Subcutaneous abdominal adipose tissue (tissue), 5 donors: Measurements from ENCODE around the gene KCNJ4.
A peak's percentile ranks its signal among the peaks of the same experiment; 100 is the strongest.

Experiments used
- H3K27ac ChIP-seq: one replicate; pipeline ENCODE4 v1.7.0; 2013; ENCODE audit warnings: low read depth, mild to moderate bottlenecking, inconsistent platforms, low read length, moderate library complexity
- H3K27me3 ChIP-seq, 5 donors: one replicate each; pipeline ENCODE4 v1.7.0; 2013; ENCODE audit warnings: low read length in 5 of 5, inconsistent platforms in 1 of 5; ENCODE audit not compliant: control insufficient read depth in 5 of 5, insufficient read depth in 4 of 5
- H3K36me3 ChIP-seq, 5 donors: one replicate each; pipeline ENCODE4 v1.7.0; 2013; ENCODE audit warnings: low read length in 5 of 5; ENCODE audit not compliant: control insufficient read depth in 5 of 5, insufficient read depth in 5 of 5
- H3K4me1 ChIP-seq, 5 donors: one replicate each; pipeline ENCODE4 v1.7.0; 2013; ENCODE audit warnings: low read length in 5 of 5, mild to moderate bottlenecking in 3 of 5, moderate library complexity in 1 of 5; ENCODE audit not compliant: control insufficient read depth in 5 of 5, insufficient read depth in 5 of 5
- H3K4me3 ChIP-seq, 5 donors: one replicate each; pipeline ENCODE4 v1.7.0; 2013; ENCODE audit warnings: low read length in 5 of 5, low read depth in 1 of 5
- H3K9ac ChIP-seq, 5 donors: one replicate each; pipeline ENCODE4 v1.7.0; 2013; ENCODE audit warnings: low read length in 5 of 5, mild to moderate bottlenecking in 4 of 5, moderate library complexity in 3 of 5
- H3K9me3 ChIP-seq, 5 donors: one replicate each; pipeline ENCODE4 v1.7.0; 2013; ENCODE audit warnings: low read length in 5 of 5; ENCODE audit not compliant: control insufficient read depth in 5 of 5
- donor health status: healthy.
- donor health status: healthy.
- donor health status: healthy.
- donor health status: healthy.
- donor health status: healthy.

The KCNJ4 gene

DNA sequence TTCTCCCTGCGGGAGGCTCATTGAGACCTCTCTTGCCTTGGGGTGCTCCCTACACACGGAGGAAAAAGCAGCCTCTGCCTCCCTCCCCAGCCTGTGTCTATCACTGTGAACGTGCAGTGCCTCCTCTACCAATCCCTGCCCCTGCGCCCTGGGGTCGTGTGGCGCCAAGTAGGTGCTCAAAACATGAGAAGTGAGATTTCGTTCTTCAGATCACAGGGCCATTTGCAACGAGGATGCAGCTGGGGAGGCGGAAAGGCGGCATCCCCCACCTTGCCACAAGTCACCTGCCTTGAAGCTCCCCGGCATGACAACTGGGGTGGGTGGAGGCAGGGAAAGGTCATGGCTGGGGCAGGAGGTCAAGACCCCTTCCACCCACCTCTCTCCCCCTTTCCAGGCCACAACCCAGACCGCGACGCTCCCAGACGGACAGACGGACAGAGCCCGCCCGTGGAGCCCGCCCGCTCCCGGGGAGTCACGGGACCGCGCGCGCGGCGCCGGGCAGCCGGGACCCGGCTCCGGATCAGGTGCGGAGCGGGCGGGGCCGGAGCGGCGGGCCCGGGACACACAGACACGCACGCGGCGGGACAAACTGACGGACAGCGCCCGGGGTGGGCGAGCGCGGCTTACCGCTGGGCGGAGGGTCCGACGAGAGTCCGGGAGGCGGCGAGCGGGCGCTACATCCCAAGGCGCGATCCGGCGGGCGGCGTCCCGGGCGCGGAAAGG is 485 bp downstream of the KCNJ4 start:
- Histone ChIP-seq H3K9me3 (no peaks in the 10 kb centered on the region), H3K27ac (no peak overlapping the region), H3K4me3 (peak overlapping the region in 3 of 5 donors; percentile 39 to 50 (median 49)), H3K9ac (no peak overlapping the region), H3K36me3 (no peaks in the 10 kb centered on the region), H3K27me3 (peaks cover 32 to 66% (median 55%) of the 10 kb centered on the region in 5 donors), H3K4me1 (peaks cover 0 to 13% (median 6%) of the 10 kb centered on the region in 5 donors)

DNA sequence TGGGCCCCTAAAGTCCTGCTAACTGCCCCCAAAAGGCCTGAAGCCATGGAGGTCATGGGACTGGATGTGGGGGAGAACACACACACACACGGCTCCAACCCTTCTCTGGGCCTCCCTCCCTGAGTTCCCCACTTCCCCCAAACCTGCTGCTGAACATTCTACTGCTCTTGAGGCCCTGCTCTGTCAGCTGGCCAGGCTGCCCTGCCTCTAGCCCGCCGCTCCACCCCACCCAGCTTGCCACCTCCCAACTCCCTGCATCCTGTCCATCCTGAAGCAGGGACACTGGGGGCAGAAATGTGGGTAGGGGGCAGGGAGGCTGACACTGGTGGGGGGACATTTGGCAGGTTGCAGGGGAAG is 1.0 kb downstream of the KCNJ4 start:
- Histone ChIP-seq H3K9me3 (no peaks in the 10 kb centered on the region), H3K27ac (no peak overlapping the region), H3K4me3 (no peak overlapping the region), H3K9ac (no peak overlapping the region), H3K36me3 (no peaks in the 10 kb centered on the region), H3K4me1 (peaks cover 0 to 14% (median 6%) of the 10 kb centered on the region in 5 donors), H3K27me3 (peaks cover 27 to 67% (median 56%) of the 10 kb centered on the region in 5 donors)

DNA sequence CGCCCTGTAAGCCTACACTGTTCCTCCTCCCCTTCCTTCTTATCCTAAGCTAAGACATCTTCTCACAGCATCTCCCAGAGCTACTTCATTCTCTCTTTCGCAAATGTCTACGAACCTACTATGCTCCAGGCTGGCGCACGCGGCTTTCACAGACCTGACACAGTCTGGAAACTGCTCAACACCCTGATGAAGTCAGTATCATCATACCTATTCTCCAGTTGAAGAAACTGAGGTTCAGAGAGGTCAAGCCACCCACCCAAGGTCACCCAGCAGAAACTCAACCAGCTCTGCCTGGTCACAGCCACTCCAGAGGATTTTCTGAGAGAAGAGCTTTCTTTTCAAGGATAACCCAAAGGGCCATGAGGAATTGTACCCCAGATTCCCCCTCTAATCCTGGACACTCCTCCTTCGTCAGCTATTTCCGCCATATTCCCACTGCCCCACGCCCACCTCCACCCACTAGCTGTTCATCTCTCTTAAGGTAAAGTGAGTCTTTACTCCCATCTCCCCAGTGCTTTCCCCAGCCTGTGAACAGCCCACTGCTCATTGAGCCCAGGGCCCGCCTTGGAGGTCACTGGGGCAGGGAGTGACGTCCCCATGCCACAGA is 1.8 kb downstream of the KCNJ4 start:
- Histone ChIP-seq H3K27ac (no peak overlapping the region), H3K4me3 (no peak overlapping the region), H3K27me3 (peaks cover 25 to 67% (median 55%) of the 10 kb centered on the region in 5 donors), H3K36me3 (no peaks in the 10 kb centered on the region), H3K4me1 (peaks cover 0 to 18% (median 6%) of the 10 kb centered on the region in 5 donors), H3K9me3 (no peaks in the 10 kb centered on the region), H3K9ac (no peak overlapping the region)

DNA sequence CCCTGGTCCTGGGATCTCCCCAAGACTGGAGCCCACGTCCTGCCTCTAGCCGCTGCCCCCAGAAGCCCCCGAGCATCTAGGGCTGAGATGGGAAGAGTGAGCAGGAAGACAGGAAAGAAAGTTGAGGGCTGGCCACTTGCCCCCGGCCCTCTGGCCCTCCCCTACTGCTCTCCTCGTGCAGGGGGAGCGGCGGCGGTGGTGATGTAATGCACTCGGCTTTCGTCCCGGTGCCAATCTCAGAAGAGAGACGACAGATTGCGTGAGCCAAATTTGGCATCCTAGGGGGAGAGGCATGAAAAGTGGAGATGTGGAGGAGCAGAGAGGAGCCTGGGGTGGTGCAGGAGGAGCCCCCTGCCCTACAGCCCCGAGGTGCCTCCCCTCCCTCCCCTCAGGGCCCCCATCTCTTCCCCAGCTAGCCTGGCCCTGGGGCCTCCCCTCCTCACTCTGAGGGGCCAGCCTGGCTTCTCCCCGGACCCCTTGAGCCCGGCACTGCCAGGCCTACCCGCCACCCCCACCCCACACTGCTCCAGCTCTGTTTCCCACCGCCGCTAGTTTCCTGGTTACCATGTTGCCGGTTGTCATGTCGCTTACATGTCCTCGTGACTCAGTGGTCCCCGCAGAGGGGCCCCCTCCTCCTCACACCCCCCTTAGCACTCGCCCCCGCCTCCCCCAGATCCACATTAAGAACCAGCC is 2.5 kb downstream of the KCNJ4 start:
- peaks cover 21 to 65% (median 50%) of the 10 kb centered on the region in 5 donors for H3K27me3 ChIP-seq
- H3K9ac ChIP-seq, result no peak overlapping the region
- no peaks in the 10 kb centered on the region for H3K36me3 ChIP-seq
- no peaks in the 10 kb centered on the region for H3K9me3 ChIP-seq
- no peak overlapping the region for H3K4me3 ChIP-seq
- no peak overlapping the region for H3K27ac ChIP-seq
- peaks cover 0 to 18% (median 6%) of the 10 kb centered on the region in 5 donors for H3K4me1 ChIP-seq

DNA sequence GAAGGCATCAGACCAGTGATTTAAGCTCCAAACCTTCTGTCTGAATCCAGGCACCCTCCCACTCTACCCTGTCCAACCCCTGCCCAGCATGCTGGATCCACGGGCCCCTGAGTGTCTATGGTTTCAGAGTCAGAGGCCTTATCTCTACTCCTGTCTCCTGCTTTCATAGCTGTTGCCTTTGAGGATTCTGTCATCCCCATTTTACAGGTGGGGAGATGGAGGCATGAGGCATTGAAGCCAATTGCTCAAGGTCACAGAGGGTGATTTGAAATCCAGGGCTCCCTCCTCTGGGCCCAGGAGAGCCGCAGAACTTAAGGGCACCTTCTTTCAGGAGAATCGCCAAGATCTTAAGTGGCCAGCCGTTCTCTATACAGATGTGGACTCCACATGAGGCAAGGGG is 3.1 kb downstream of the KCNJ4 start:
- H3K9ac ChIP-seq, result no peak overlapping the region
- peaks cover 19 to 59% (median 51%) of the 10 kb centered on the region in 5 donors for H3K27me3 ChIP-seq
- peaks cover 0 to 18% (median 6%) of the 10 kb centered on the region in 5 donors for H3K4me1 ChIP-seq
- no peaks in the 10 kb centered on the region for H3K36me3 ChIP-seq
- no peaks in the 10 kb centered on the region for H3K9me3 ChIP-seq
- no peak overlapping the region for H3K27ac ChIP-seq
- H3K4me3 ChIP-seq, result no peak overlapping the region

DNA sequence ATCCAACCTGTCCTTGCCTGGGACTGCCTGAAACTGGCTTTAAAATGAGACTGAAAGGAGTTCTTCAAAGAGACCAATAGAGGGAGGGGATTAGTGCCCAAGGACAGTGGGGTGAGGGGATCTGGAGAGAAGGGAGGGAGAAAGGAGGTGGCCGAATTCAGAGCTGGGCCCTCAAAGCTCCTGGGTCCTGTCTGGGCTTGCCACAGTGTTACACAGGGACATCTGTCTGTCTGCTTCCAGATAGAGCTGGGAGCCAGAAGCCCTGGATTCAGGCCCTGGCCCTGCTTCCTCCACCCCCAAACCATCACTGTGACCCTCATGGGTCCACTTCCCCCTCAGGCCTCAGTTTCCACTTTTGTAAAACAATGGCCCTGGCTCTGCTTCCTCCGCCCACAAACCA is 3.6 kb downstream of the KCNJ4 start:
- H3K9me3 ChIP-seq, result no peaks in the 10 kb centered on the region
- no peak overlapping the region for H3K4me3 ChIP-seq
- peaks cover 14 to 55% (median 46%) of the 10 kb centered on the region in 5 donors for H3K27me3 ChIP-seq
- no peak overlapping the region for H3K9ac ChIP-seq
- H3K36me3 ChIP-seq, result no peaks in the 10 kb centered on the region
- no peak overlapping the region for H3K27ac ChIP-seq
- H3K4me1 ChIP-seq, result peaks cover 0 to 18% (median 6%) of the 10 kb centered on the region in 5 donors

DNA sequence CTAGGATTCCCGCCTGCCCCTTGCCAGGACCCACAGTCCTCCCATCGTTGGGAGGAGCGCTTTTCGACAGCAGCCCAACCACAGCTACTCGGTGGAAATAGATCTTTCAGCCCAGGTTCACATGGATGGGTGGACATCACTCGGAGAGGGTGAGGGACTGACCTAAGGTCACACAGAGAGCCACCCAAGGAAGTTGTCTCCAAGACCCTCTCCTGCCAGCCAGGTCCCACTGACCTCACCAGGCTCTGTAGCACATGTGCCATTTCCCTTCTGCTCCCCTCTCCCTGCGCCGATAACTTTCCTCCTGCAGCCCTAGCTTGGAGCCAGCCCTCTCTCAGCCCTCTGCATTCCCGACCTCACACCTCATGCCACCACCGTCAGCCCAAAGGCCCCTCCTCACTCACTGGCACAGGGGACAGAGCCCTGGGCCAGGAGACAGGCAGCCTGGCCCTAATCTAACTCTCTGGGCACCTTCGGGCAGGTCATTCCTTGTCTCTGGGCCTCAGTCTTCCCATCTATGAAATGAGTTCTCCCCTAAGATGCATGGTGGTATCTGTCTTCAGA is 4.7 kb downstream of the KCNJ4 start:
- H3K4me3 ChIP-seq, result no peak overlapping the region
- no peak overlapping the region for H3K27ac ChIP-seq
- no peak overlapping the region for H3K9ac ChIP-seq
- H3K9me3 ChIP-seq, result no peaks in the 10 kb centered on the region
- H3K36me3 ChIP-seq, result no peaks in the 10 kb centered on the region
- peaks cover 12 to 61% (median 42%) of the 10 kb centered on the region in 5 donors for H3K27me3 ChIP-seq
- peaks cover 0 to 13% (median 6%) of the 10 kb centered on the region in 5 donors for H3K4me1 ChIP-seq

DNA sequence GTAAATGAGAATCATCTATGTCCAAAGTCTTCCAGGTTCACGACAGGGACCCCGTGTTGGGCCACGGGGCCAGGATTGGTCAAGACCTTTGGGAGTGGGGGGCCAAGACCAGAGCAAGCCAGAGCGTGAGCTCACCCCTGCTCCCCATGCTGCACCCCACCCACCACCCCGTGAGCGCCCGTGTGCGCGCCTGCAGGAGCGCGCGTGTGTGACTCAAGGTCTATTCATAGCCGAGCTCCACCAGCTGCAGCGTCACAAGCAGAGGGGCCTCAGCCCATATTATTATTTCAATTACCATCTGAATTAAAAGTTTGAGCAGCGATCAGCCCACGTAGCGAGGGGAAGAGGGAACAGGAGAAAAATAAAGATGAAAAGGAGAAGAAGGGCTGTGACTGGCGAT is 5.2 kb downstream of the KCNJ4 start:
- Histone ChIP-seq H3K4me3 (no peak overlapping the region), H3K9ac (no peak overlapping the region), H3K4me1 (peaks cover 0 to 12% (median 6%) of the 10 kb centered on the region in 5 donors), H3K27me3 (peaks cover 15 to 65% (median 45%) of the 10 kb centered on the region in 5 donors), H3K27ac (no peak overlapping the region), H3K9me3 (no peaks in the 10 kb centered on the region), H3K36me3 (no peaks in the 10 kb centered on the region)

DNA sequence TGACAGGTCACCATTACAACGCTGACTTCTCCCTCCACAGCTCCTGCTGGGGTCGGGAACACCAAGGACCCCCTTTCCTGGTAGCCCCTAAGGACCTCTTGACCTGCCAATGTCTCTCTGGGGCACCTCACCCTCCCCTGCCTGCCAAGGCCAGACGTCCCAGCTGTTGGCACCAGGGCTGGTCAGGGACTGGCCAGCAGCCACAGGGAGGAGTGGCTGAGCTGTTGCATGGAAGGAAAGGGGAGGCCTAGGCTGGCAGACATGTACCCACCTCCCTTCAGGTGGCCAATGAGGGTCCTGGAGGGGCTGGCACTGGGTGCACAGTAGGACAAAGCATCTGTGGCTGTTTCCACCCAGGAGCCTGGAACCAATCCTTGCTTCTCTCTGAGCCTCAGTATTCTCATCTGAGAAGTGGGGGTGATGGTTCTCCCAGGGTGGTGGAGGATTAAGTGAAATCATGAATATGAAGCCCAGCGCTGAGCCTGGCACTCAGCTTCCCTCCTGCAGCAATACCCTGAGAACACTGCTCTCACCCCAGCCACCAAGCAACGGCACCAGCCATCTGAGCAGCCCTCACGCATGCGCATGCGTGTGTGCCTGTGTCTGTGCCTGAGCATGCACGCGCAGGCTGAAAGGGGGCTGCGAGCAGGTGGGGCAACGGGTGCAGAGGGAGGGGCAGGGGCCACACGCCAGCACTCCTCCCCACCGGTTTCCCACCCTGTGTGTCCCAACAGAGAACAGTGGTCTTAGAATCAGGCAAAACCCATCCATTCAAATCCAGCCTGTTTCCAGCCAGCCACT is 5.9 kb downstream of the KCNJ4 start:
- H3K4me3 ChIP-seq, result no peak overlapping the region
- no peaks in the 10 kb centered on the region for H3K36me3 ChIP-seq
- H3K4me1 ChIP-seq, result peaks cover 0 to 7% (median under 1%) of the 10 kb centered on the region in 5 donors
- H3K27me3 ChIP-seq, result peaks cover 17 to 65% (median 47%) of the 10 kb centered on the region in 5 donors
- no peak overlapping the region for H3K27ac ChIP-seq
- H3K9me3 ChIP-seq, result no peaks in the 10 kb centered on the region
- no peak overlapping the region for H3K9ac ChIP-seq
